ENCODE data around the gene PTRH1. TPM values are rescaled to one million over a fixed set of nuclear protein-coding genes. Genes with fewer than 3 reads are reported as not detected.

Gene PTRH1
- total and polyA plus RNA-seq, 10 of the 15 experiments (the other 5 are each of a cell fraction or from before 2014, with no cell fraction given) = 0.69 to 38.4 (median 10.2) TPM

DNA sequence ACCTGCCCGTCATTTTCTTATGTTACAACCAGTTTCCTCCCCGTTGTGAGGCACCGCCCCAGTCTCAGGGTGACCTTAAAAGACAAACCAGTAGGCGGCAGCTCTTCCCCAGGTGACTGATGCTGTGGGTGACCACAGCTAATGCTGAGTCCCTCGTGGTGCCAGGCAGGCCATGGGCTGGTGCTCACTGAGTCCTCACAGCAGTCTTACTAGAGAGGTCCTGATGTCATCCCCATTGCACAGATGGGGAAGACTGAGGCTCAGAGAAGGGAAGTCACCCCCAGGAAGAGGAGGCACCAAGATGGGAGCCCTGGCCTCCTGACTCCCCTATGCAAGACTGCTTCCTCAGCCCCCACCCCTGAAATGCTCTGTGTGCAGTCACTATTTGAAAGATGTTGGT is 7.7 kb downstream of the PTRH1 start:
- WGBS (ENCODE audit: insufficient coverage, insufficient replicate concordance, low lambda C conversion rate, missing lambda C conversion rate) = 0% methylated on average over 5 of the region's 5 CpGs
- no peaks in the 10 kb centered on the region; the same call in 2 of the 3 replicates for H3K9me3 ChIP-seq (replicated peaks; ENCODE audit: control insufficient read depth, insufficient read depth, low read length)
- no peaks in the 10 kb centered on the region for H3K79me2 ChIP-seq (ENCODE audit: control insufficient read depth, insufficient read depth, low read length)
- ChIA-PET POLR2A (no interaction called here), RAD21 (ENCODE audit: unreplicated experiment) (no interaction called here), SMC1A (ENCODE audit: uncharacterized antibody, unreplicated experiment) (interaction anchor here (1.9 kb wide), 1 partner anchor 27 kb away, joined by 8 read pairs; the partner anchor contains the start of gene TOR2A), CTCF (interaction anchor here (0.9 to 1.6 kb wide), 2 partner anchors 27 to 162 kb away, joined by 3 to 5 read pairs; partner anchors contain the start of gene TOR2A)
- peaks cover 0 to 2% of the 10 kb centered on the region in 2 experiments; a peak in 2 of 4 replicates for H3K27me3 ChIP-seq (replicated peaks in 1 of 2; ENCODE audit: control insufficient read depth in 2 of 2, insufficient read depth in 2 of 2, low read length in 1 of 2)
- H4K20me1 ChIP-seq (ENCODE audit: control insufficient read depth, insufficient read depth) = no peaks in the 10 kb centered on the region
- no peak overlapping the region for H3K9ac ChIP-seq (ENCODE audit: control insufficient read depth, insufficient read depth, low read length)
- FAIRE-seq = no peak
- no peaks in the 10 kb centered on the region; a peak in 1 of 4 replicates for H3K36me3 ChIP-seq (ENCODE audit: control insufficient read depth in 2 of 2, insufficient read depth in 2 of 2, low read length in 1 of 2)
- no peak overlapping the region for H3K27ac ChIP-seq (ENCODE audit: control insufficient read depth, insufficient read depth)
- H3K4me1 ChIP-seq (ENCODE audit: control insufficient read depth, insufficient read depth, low read length) = peaks cover 3% of the 10 kb centered on the region; the same call in 1 of the 2 replicates
- no peak overlapping the region for H3K4me3 ChIP-seq
- peak; percentile 87 for ATAC-seq
- no TSS peak for BruUV-seq (replicated peaks)
- TF ChIP-seq RELA (IDR thresholded peaks at IDR 0.05; ENCODE audit: borderline replicate concordance, partially characterized antibody) (no peak), ZBTB11 (CRISPR knock-in tag; IDR thresholded peaks at IDR 0.05) (no peak), RAD21 (IDR thresholded peaks at IDR 0.05; ENCODE audit: insufficient read depth, low read depth, low read length) (peak; percentile 25; the same call in 1 of the 2 replicates), TCF3 (IDR thresholded peaks at IDR 0.05; ENCODE audit: borderline replicate concordance, insufficient read depth, low read depth, low read length) (no peak), BCL11A (IDR thresholded peaks at IDR 0.05; ENCODE audit: low read depth, low read length) (no peak), RUNX3 (IDR thresholded peaks at IDR 0.05; ENCODE audit: low read length) (0 out of 2 replicates have a peak, but pooled peaks have one; percentile 28), ELK1 (IDR thresholded peaks at IDR 0.05; ENCODE audit: low read depth, low read length) (no peak), YBX1 (IDR thresholded peaks at IDR 0.05) (no peak), SMAD5 (IDR thresholded peaks at IDR 0.05; ENCODE audit: low read depth) (no peak)
- TF ChIP-seq, protein P1, sequence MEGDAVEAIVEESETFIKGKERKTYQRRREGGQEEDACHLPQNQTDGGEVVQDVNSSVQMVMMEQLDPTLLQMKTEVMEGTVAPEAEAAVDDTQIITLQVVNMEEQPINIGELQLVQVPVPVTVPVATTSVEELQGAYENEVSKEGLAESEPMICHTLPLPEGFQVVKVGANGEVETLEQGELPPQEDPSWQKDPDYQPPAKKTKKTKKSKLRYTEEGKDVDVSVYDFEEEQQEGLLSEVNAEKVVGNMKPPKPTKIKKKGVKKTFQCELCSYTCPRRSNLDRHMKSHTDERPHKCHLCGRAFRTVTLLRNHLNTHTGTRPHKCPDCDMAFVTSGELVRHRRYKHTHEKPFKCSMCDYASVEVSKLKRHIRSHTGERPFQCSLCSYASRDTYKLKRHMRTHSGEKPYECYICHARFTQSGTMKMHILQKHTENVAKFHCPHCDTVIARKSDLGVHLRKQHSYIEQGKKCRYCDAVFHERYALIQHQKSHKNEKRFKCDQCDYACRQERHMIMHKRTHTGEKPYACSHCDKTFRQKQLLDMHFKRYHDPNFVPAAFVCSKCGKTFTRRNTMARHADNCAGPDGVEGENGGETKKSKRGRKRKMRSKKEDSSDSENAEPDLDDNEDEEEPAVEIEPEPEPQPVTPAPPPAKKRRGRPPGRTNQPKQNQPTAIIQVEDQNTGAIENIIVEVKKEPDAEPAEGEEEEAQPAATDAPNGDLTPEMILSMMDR (IDR thresholded peaks at IDR 0.05 in 2 of 3, conservative IDR thresholded peaks at IDR 0.05 in 1 of 3; ENCODE audit: control insufficient read depth in 2 of 3, extremely low read depth in 1 of 3, insufficient read depth in 1 of 3, low read depth in 3 of 3, low read length in 3 of 3) = peak; percentile 17 to 28 (median 19); a peak in 2 of 6 replicates
- in situ Hi-C loops (cut with MboI) (no loop called here), intact Hi-C loops (cut with micrococcal nuclease; ENCODE audit: unreplicated experiment) (no loop called here)
- no peak for DNase-seq (ENCODE audit: low read depth, low spot score)
- no peak overlapping the region for H2AFZ ChIP-seq (ENCODE audit: control insufficient read depth, low read depth, low read length)
- H3K4me2 ChIP-seq (ENCODE audit: control insufficient read depth, insufficient read depth) = no peak overlapping the region

Data from GM12878 (cell line).